NT2/D1 (cell line): Measurements from ENCODE around the gene PAFAH1B1.

Source experiments
- DNase-seq: peaks from one replicate; pipeline ENCODE4 v3.0.0-alpha.2; 2011; ENCODE audit warnings: low read depth, low spot score
- H3K27me3 ChIP-seq: 2 replicates; pipeline ENCODE4 v1.6.0; 2011; ENCODE audit warnings: mild to moderate bottlenecking; ENCODE audit not compliant: insufficient read length, insufficient read depth
- H3K36me3 ChIP-seq: 2 replicates; pipeline ENCODE4 v1.6.1; 2011; ENCODE audit warnings: mild to moderate bottlenecking, low read length, mixed read lengths; ENCODE audit not compliant: insufficient read depth, insufficient read length
- H3K4me1 ChIP-seq: 2 replicates; pipeline ENCODE4 v1.5.1; 2011; ENCODE audit not compliant: insufficient read depth, insufficient read length
- H3K4me3 ChIP-seq: 2 replicates; pipeline ENCODE4 v1.5.1; 2011; ENCODE audit warnings: low read depth; ENCODE audit not compliant: insufficient read length
- H3K9ac ChIP-seq: 2 replicates; pipeline ENCODE4 v1.6.0; 2011; ENCODE audit warnings: low read depth; ENCODE audit not compliant: insufficient read length
- H3K9me3 ChIP-seq: 2 replicates; pipeline ENCODE4 v1.5.1; 2011; ENCODE audit warnings: mild to moderate bottlenecking, low read length; ENCODE audit not compliant: insufficient read depth
- SUZ12 ChIP-seq: IDR thresholded peaks from 2 replicates; pipeline ENCODE4 v1.6.1; 2011; ENCODE audit not compliant: insufficient read length, insufficient read depth; ENCODE audit errors: extremely low read depth
- YY1 ChIP-seq: IDR thresholded peaks from 2 replicates; pipeline ENCODE4 v1.6.1; 2011; ENCODE audit not compliant: insufficient read length, insufficient read depth
- ZNF274 ChIP-seq: IDR thresholded peaks from 2 replicates; pipeline ENCODE4 v1.6.1; 2011; ENCODE audit warnings: mild to moderate bottlenecking, low read depth, low read length

PAFAH1B1 gene

GRCh38 chr17:2580151-2580550 is 13.3 kb upstream of the PAFAH1B1 start:
- TF ChIP-seq ZNF274, result no peak
- TF ChIP-seq SUZ12, result no peak
- no peak for TF ChIP-seq YY1
- no peaks in the 10 kb centered on the region for H3K4me1 ChIP-seq

GRCh38 chr17:2580661-2581060 is 12.8 kb upstream of the PAFAH1B1 start:
- Histone ChIP-seq H3K27me3 (no peaks in the 10 kb centered on the region), H3K9ac (no peak overlapping the region)
- TF ChIP-seq SUZ12 (no peak), ZNF274 (no peak), YY1 (no peak)

More at GRCh38 chr17:2580151-2580550, 13.3 kb upstream of the PAFAH1B1 start:
- no peak overlapping the region for H3K4me3 ChIP-seq
- no peaks in the 10 kb centered on the region for H3K9me3 ChIP-seq
- no peak for DNase-seq
- peak overlapping the region; percentile 32 for H3K9ac ChIP-seq
- H3K36me3 ChIP-seq, result no peaks in the 10 kb centered on the region
- H3K27me3 ChIP-seq, result no peaks in the 10 kb centered on the region

GRCh38 chr17:2582493-2582892 is 11.0 kb upstream of the PAFAH1B1 start:
- Histone ChIP-seq H3K9ac (no peak overlapping the region), H3K27me3 (no peaks in the 10 kb centered on the region), H3K4me3 (no peak overlapping the region), H3K9me3 (no peaks in the 10 kb centered on the region), H3K4me1 (no peaks in the 10 kb centered on the region), H3K36me3 (no peaks in the 10 kb centered on the region)
- TF ChIP-seq ZNF274, result no peak
- DNase-seq, result no peak

More at GRCh38 chr17:2580661-2581060, 12.8 kb upstream of the PAFAH1B1 start:
- Histone ChIP-seq H3K36me3 (no peaks in the 10 kb centered on the region), H3K4me1 (no peaks in the 10 kb centered on the region), H3K9me3 (no peaks in the 10 kb centered on the region), H3K4me3 (no peak overlapping the region)
- no peak for DNase-seq

- H3K36me3 ChIP-seq, result peaks cover 4% of the 10 kb centered on the region
- H3K27me3 ChIP-seq, result no peaks in the 10 kb centered on the region
- no peaks in the 10 kb centered on the region for H3K4me1 ChIP-seq
- no peaks in the 10 kb centered on the region for H3K9me3 ChIP-seq
- H3K4me3 ChIP-seq, result no peak overlapping the region
- no peak for TF ChIP-seq YY1
- no peak for TF ChIP-seq SUZ12
- no peak for TF ChIP-seq ZNF274
- no peak for DNase-seq
- no peak overlapping the region for H3K9ac ChIP-seq
Measured at GRCh38 chr17:2591040-2591640, 2.3 kb upstream of the PAFAH1B1 start.

- peak overlapping the region; percentile 96 for H3K9ac ChIP-seq
- no peaks in the 10 kb centered on the region for H3K9me3 ChIP-seq
- peak overlapping the region; percentile 82 for H3K4me3 ChIP-seq
- peaks cover 8% of the 10 kb centered on the region for H3K36me3 ChIP-seq
- no peaks in the 10 kb centered on the region for H3K27me3 ChIP-seq
- DNase-seq, result peak; percentile 42
- H3K4me1 ChIP-seq, result no peaks in the 10 kb centered on the region
- TF ChIP-seq SUZ12 (no peak), ZNF274 (no peak), YY1 (peak; percentile 50)
Measured at GRCh38 chr17:2593821-2594721, 617 bp downstream of the PAFAH1B1 start.

GRCh38 chr17:2594722-2595599 is 1.5 kb downstream of the PAFAH1B1 start:
- H3K4me1 ChIP-seq, result no peaks in the 10 kb centered on the region
- peaks cover 8% of the 10 kb centered on the region for H3K36me3 ChIP-seq
- no peaks in the 10 kb centered on the region for H3K9me3 ChIP-seq
- DNase-seq, result no peak
- peak overlapping the region; percentile 96 for H3K9ac ChIP-seq
- H3K4me3 ChIP-seq, result peak overlapping the region; percentile 82
- no peaks in the 10 kb centered on the region for H3K27me3 ChIP-seq
- TF ChIP-seq YY1 (no peak), ZNF274 (no peak), SUZ12 (no peak)

- H3K9ac ChIP-seq, result peak overlapping the region; percentile 33
- H3K27me3 ChIP-seq, result no peaks in the 10 kb centered on the region
- TF ChIP-seq YY1 (no peak), SUZ12 (no peak), ZNF274 (no peak)
- H3K9me3 ChIP-seq, result no peaks in the 10 kb centered on the region
- no peak for DNase-seq
- no peaks in the 10 kb centered on the region for H3K4me1 ChIP-seq
- H3K36me3 ChIP-seq, result peaks cover 8% of the 10 kb centered on the region
- H3K4me3 ChIP-seq, result peak overlapping the region; percentile 12
Measured at GRCh38 chr17:2595716-2596115, 2.3 kb downstream of the PAFAH1B1 start.
